D721Med (cell line): ENCODE measurements around the gene MYO16.

Source experiments
- DNase-seq: peaks from one replicate; pipeline ENCODE4 v3.0.0; 2011; ENCODE audit warnings: low spot score; ENCODE audit not compliant: insufficient read length
- FAIRE-seq: peaks from 2 replicates; lab custom pipeline; 2011; peaks lifted over from hg19 to GRCh38; lab: Jason Lieb, UNC
- TF ChIP-seq, protein P1 (sequence below): IDR thresholded peaks from 2 replicates; pipeline ENCODE4 v1.5.1; 2012; ENCODE audit warnings: mild to moderate bottlenecking, control low read depth; ENCODE audit not compliant: insufficient read depth; ENCODE audit errors: missing control alignments

MYO16 gene

DNA sequence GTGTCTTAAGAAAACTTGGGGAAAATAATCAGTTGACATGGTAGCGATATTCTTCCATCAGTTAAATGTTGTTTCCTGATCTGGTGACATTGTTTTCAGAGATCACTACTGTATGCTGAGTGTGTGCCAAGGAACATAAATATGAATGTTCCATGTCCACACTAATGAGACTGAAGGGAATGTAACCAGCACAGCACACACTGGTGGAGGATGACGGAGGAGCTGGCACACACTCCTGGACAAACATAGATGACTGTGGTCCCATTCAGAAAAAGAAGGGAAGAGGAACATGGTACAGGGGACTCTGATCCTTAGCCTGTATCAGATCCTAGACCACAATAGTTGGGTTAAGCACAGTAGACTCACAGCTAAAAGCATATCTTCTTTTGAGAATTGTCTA is 574.8 kb downstream of the MYO16 start:
- TF ChIP-seq, protein P1, sequence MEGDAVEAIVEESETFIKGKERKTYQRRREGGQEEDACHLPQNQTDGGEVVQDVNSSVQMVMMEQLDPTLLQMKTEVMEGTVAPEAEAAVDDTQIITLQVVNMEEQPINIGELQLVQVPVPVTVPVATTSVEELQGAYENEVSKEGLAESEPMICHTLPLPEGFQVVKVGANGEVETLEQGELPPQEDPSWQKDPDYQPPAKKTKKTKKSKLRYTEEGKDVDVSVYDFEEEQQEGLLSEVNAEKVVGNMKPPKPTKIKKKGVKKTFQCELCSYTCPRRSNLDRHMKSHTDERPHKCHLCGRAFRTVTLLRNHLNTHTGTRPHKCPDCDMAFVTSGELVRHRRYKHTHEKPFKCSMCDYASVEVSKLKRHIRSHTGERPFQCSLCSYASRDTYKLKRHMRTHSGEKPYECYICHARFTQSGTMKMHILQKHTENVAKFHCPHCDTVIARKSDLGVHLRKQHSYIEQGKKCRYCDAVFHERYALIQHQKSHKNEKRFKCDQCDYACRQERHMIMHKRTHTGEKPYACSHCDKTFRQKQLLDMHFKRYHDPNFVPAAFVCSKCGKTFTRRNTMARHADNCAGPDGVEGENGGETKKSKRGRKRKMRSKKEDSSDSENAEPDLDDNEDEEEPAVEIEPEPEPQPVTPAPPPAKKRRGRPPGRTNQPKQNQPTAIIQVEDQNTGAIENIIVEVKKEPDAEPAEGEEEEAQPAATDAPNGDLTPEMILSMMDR, result no peak
- no peak for FAIRE-seq

DNA sequence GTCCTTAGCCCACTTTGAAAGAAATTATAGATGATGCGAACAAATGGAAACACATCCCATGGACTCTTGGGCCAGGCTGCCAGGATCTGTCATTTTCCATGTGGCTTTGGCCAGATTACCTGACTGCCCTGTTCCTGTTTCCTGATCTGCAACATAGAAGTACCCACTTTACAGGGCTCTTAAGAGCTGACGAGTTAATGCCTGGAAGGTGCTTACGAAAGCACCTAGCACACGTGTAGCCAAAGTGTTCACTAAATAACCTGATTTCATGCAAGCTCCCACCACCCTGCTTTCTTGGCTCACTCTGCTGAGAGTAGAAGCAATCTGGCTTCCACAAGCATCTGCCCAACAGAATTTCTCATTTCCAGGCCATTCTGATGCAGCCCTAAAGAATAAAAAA is 575.2 kb downstream of the MYO16 start:
- DNase-seq, result no peak
- no peak for FAIRE-seq
- TF ChIP-seq, protein P1, result no peak

More for the DNA sequence above, 574.8 kb downstream of the MYO16 start:
- no peak for DNase-seq

DNA sequence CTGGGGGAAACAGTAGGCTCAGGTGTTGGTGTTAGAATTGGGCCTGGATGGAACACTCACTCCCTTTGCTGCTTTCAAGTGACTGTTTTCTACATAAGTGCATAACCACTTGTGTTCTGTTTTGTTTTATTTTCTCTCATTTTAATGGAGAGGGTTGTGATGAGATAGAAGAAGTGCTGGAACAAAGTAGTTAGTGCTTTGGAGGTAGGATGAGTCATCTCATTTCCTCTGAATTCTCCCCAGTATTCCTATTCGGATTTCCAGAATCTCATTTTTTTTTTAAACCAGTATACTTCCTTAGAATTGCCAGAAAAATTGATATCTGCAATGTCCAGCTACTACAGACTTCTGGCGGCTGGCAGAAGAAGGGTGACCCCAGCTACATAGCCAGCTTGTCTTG is 575.9 kb downstream of the MYO16 start:
- DNase-seq (no peak), FAIRE-seq (no peak)
- TF ChIP-seq, protein P1, result no peak

DNA sequence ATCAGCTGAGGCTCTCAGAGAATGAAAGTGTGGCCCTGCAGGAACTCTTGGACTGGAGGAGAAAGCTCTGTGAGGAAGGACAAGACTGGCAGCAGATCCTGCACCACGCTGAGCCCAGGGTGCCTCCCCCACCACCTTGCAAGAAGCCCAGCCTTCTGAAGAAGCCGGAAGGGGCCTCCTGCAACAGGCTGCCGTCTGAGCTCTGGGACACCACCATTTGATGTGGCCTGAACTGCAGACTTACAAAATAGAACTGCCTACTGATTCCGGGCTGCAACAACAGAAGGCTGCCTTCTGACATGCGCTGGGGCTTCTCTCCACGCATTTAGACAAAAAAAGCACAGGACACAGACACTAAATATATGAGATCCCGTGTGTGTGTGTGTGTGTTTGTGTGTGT is 577.2 kb downstream of the MYO16 start:
- TF ChIP-seq, protein P1, result no peak
- FAIRE-seq (no peak), DNase-seq (no peak)

DNA sequence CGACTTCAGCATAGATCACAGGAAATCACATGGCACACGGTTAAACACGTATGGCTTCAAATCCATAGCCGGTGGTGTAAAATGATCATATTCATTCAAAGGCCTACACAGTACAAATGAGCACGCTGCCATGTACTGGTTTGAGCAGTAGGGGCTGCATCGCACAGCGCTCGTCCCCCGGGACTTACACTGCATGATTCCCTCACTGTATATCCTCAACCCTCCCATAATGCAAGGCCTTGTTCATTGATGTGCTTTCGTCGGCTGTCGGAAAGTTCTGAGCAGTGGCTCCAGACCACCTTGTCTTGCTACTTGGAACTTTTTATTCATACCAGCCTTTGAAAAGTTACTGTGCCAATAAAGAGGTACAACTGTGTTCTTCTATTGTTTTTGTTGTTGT is 578.2 kb downstream of the MYO16 start:
- DNase-seq (no peak), FAIRE-seq (no peak)
- TF ChIP-seq, protein P1, result no peak

DNA sequence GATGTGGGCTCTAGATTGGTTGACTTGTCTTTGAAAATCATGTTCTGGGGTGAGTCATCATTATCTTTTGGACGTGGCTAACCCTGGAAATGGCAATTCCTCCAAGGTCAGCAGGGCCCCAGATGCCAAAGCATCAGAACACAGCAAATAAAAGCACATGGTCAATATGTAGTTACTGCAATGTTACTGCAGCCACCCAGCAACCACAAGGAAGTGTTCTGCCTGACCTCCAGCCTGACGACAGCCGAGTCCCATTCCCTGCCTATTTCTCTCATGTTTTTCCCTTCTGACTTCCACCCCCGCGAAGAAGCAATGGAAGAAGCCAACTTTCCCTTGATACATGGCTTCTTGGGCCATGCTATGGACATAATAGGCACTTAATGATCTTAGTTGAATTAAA is 579.1 kb downstream of the MYO16 start:
- no peak for FAIRE-seq
- TF ChIP-seq, protein P1, result no peak
- no peak for DNase-seq

DNA sequence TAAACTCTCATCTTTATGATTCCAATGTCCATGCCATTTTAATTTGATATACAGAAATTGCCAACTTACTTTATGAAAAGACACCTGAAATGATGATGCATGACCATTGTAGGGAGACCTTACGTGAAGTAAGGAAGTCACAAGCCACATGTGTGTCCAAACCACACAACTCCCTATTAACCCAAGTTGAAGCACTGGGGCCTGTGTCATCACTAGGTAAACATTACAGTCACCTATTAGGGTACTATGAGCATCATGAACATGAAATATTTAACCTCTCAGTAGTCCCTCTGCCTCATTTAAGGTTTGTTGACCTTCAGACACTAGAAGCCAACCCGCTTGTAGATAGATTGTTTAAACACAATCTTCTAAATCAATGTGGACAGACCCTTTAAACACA is 580.1 kb downstream of the MYO16 start:
- TF ChIP-seq, protein P1, result no peak
- no peak for FAIRE-seq

More for the DNA sequence above, 580.1 kb downstream of the MYO16 start:
- no peak for DNase-seq
